Parathyroid adenoma (tissue), 2 donors: ENCODE results near the gene YIPF2.

ENCODE experiments used
- H2AFZ ChIP-seq: fragments of 300-600 bp; sonication (generic); one replicate; pipeline ENCODE4 v1.7.0; 2017; ENCODE audit warnings: antibody characterized with exemption, mild to moderate bottlenecking
- H3K27ac ChIP-seq: fragments of 300-600 bp; sonication (generic); one replicate; pipeline ENCODE4 v1.7.0; 2017
- H3K27me3 ChIP-seq: fragments of 300-600 bp; sonication (generic); one replicate; pipeline ENCODE4 v1.7.0; 2017; ENCODE audit warnings: low read length; ENCODE audit not compliant: control insufficient read depth, insufficient read depth
- H3K36me3 ChIP-seq: fragments of 300-600 bp; sonication (generic); one replicate; pipeline ENCODE4 v1.7.0; 2017; ENCODE audit warnings: low read length; ENCODE audit not compliant: control insufficient read depth, insufficient read depth
- H3K4me1 ChIP-seq: fragments of 300-600 bp; sonication (generic); one replicate; pipeline ENCODE4 v1.7.0; 2017; ENCODE audit warnings: control low read depth
- H3K4me2 ChIP-seq: fragments of 300-600 bp; sonication (generic); one replicate; pipeline ENCODE4 v1.7.0; 2017; ENCODE audit warnings: low read length
- H3K4me3 ChIP-seq: fragments of 300-600 bp; sonication (generic); one replicate; pipeline ENCODE4 v1.7.0; 2017; ENCODE audit warnings: low read depth, low read length
- H3K79me2 ChIP-seq: fragments of 300-600 bp; sonication (generic); one replicate; pipeline ENCODE4 v1.7.0; 2017; ENCODE audit warnings: control low read depth
- H3K9ac ChIP-seq: fragments of 300-600 bp; sonication (generic); one replicate; pipeline ENCODE4 v1.7.0; 2017; ENCODE audit warnings: mild to moderate bottlenecking
- H3K9me3 ChIP-seq: fragments of 300-600 bp; sonication (generic); one replicate; pipeline ENCODE4 v1.7.0; 2017; ENCODE audit warnings: low read length; ENCODE audit not compliant: control insufficient read depth
- TF ChIP-seq, protein P1 (sequence below): fragments of 300-600 bp; sonication (generic); IDR thresholded peaks from one replicate; pipeline ENCODE4 v1.7.0; 2017; ENCODE audit warnings: antibody characterized with exemption, mild to moderate bottlenecking
- donor health status: primary hyperparathyroidism.

Gene YIPF2

DNA sequence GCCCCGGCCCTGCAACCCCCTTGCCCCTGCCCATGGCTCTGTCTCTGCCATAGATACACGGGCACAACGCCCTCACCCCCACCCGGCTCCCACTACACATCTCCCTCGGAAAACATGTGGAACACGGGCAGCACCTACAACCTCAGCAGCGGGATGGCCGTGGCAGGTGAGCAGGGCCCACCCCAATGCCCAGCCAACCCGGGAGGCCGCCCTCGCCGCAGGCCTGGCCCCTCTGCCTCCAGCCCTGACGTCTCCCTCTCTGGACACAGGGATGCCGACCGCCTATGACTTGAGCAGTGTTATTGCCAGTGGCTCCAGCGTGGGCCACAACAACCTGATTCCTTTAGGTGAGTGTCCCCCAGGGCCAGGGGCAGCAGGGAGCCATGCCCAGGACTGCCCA lies 7.7 kb downstream of the YIPF2 start:
- H3K36me3 ChIP-seq = no peaks in the 10 kb centered on the region
- no peak overlapping the region for H3K9ac ChIP-seq
- H2AFZ ChIP-seq = no peak overlapping the region
- no peak overlapping the region for H3K4me3 ChIP-seq
- TF ChIP-seq, protein P1, sequence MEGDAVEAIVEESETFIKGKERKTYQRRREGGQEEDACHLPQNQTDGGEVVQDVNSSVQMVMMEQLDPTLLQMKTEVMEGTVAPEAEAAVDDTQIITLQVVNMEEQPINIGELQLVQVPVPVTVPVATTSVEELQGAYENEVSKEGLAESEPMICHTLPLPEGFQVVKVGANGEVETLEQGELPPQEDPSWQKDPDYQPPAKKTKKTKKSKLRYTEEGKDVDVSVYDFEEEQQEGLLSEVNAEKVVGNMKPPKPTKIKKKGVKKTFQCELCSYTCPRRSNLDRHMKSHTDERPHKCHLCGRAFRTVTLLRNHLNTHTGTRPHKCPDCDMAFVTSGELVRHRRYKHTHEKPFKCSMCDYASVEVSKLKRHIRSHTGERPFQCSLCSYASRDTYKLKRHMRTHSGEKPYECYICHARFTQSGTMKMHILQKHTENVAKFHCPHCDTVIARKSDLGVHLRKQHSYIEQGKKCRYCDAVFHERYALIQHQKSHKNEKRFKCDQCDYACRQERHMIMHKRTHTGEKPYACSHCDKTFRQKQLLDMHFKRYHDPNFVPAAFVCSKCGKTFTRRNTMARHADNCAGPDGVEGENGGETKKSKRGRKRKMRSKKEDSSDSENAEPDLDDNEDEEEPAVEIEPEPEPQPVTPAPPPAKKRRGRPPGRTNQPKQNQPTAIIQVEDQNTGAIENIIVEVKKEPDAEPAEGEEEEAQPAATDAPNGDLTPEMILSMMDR = no peak
- H3K4me2 ChIP-seq = no peak overlapping the region
- H3K27ac ChIP-seq = no peak overlapping the region
- H3K79me2 ChIP-seq = no peaks in the 10 kb centered on the region
- H3K4me1 ChIP-seq = no peaks in the 10 kb centered on the region
- no peaks in the 10 kb centered on the region for H3K27me3 ChIP-seq
- H3K9me3 ChIP-seq = no peaks in the 10 kb centered on the region

DNA sequence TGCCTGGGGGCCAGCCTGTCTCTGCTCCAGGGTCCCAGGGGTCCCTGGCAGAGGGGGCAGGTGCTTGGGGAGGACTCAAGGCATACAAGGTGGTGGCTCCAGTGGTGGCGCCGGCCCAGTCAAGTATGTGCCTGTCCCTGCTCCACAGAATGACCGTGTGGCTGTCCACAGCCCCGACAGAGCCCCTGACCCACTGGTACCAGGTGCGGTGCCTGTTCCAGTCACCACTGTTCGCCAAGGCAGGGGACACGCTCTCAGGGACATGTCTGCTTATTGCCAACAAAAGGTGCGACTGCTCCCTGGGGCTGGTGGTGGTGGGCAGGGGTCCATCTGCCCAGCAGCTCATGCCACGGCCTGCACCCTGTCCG lies 8.2 kb downstream of the YIPF2 start:
- TF ChIP-seq, protein P1 = no peak
- no peaks in the 10 kb centered on the region for H3K79me2 ChIP-seq

DNA sequence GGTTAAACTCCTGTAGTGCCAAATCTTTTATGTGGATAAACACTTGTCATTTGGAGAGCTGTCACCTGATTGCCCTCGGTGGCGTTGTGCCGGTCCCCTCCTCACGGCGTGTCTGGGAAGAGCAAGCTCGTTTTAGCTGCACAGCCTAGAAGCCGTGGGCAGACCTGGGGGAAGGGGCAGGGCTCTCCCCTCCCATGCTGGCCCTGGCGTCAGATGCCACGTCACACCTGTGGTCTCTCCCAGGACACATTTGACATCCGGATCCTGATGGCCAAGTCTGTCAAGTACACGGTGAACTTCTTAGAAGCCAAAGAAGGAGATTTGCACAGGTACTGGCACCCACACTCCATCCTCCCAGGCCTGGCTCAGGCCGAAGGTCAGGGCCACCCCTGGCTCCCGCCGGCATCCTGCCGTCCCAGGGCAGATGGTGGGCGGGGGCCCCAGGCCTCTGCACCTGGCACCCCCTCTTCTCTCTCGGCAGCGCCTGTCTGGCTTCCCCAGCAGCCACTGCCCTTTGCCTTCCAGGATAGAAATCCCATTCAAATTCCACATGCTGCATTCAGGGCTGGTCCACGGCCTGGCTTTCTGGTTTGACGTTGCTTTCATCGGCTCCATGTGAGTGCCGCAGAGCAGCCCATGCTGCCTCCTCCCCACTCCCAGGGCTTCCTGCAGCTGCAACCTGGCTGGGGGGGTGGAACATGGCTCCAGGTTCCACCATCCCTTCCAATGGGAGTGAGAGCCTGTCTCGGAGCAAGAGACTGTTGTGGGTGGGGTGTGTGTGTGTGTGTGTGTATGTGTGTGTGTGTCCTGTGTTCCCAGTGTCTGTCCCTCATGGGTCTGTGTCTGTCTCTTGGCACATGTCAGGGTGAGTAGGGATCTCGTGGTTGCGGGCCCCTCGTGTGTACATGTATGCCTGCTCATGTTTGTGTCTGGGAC lies 8.8 kb downstream of the YIPF2 start:
- H3K79me2 ChIP-seq = no peaks in the 10 kb centered on the region
- H3K4me2 ChIP-seq = no peak overlapping the region
- no peak overlapping the region for H3K4me3 ChIP-seq
- TF ChIP-seq, protein P1 = no peak
- no peaks in the 10 kb centered on the region for H3K36me3 ChIP-seq
- H3K9me3 ChIP-seq = no peaks in the 10 kb centered on the region
- H3K27me3 ChIP-seq = no peaks in the 10 kb centered on the region
- no peak overlapping the region for H3K9ac ChIP-seq
- H3K27ac ChIP-seq = no peak overlapping the region
- no peaks in the 10 kb centered on the region for H3K4me1 ChIP-seq
- H2AFZ ChIP-seq = no peak overlapping the region

More for the DNA sequence above, 8.2 kb downstream of the YIPF2 start:
- Histone ChIP-seq H3K4me2 (no peak overlapping the region), H3K4me1 (no peaks in the 10 kb centered on the region), H3K36me3 (no peaks in the 10 kb centered on the region), H3K9me3 (no peaks in the 10 kb centered on the region), H3K9ac (no peak overlapping the region), H3K27me3 (no peaks in the 10 kb centered on the region), H2AFZ (no peak overlapping the region), H3K27ac (no peak overlapping the region), H3K4me3 (no peak overlapping the region)

DNA sequence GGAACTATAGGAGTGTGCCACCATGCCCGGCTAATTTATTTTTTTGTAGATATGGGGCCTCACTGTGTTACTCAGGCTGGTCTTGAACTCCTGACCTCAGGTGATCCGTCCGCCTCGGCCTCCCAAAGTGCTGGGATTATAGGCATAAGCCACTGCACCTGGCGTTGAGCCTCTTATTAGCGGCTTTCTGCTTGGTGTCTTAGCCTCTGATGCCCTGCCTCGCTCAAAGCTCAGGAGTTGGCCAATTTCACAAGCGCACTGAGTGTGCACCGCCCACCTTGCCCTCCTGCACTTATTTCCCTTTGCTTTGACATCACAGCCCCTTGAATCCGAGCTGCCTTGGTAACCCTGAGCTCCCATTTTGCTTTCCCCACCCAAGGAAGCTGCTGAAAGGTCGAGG lies 10.1 kb downstream of the YIPF2 start:
- no peaks in the 10 kb centered on the region for H3K27me3 ChIP-seq
- no peak overlapping the region for H3K27ac ChIP-seq
- no peak overlapping the region for H3K9ac ChIP-seq
- no peaks in the 10 kb centered on the region for H3K9me3 ChIP-seq
- no peak overlapping the region for H2AFZ ChIP-seq
- no peaks in the 10 kb centered on the region for H3K4me1 ChIP-seq
- H3K4me3 ChIP-seq = no peak overlapping the region
- TF ChIP-seq, protein P1 = no peak
- no peaks in the 10 kb centered on the region for H3K79me2 ChIP-seq
- H3K36me3 ChIP-seq = no peaks in the 10 kb centered on the region
- no peak overlapping the region for H3K4me2 ChIP-seq

DNA sequence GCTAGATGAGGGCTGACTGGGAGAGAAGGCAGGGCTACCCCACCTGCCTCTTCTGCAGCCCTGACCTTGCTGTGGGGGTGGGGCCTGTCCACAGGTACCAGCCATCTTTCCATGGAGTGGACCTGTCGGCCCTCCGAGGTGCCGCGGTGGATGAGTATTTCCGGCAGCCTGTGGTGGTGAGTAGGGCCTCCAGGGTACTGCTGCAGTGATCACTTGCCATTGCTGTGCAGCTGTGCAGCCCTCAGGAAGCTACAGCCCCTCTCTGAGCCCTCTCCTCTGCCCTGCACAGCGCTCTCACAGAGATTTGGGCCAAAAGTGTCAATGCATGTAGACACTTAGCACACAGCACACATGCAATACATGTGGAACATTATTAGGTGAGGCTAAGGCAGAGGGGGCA lies 11.8 kb downstream of the YIPF2 start:
- Histone ChIP-seq H3K4me3 (no peak overlapping the region), H3K9ac (no peak overlapping the region), H3K27me3 (no peaks in the 10 kb centered on the region), H3K27ac (no peak overlapping the region), H3K4me1 (no peaks in the 10 kb centered on the region), H3K9me3 (no peaks in the 10 kb centered on the region), H2AFZ (no peak overlapping the region), H3K36me3 (no peaks in the 10 kb centered on the region), H3K79me2 (peaks cover 2% of the 10 kb centered on the region), H3K4me2 (no peak overlapping the region)
- TF ChIP-seq, protein P1 = no peak
